Activated CD4-positive, alpha-beta T cell treated with anti-CD3 and anti-CD28 coated beads, Interleukin-2, amount 10 ng/mL, durations not matched to agents 24 days and 14 days (primary cell): ENCODE measurements around the gene NFATC2. TPM values are rescaled to one million over a fixed set of nuclear protein-coding genes. Genes with fewer than 3 reads are reported as not detected.

Source experiments
- DNase-seq: peaks from one replicate; pipeline ENCODE4 v3.0.0; 2022
- H3K27ac Mint-ChIP-seq: one replicate; pipeline ENCODE4 v1.8.0; 2022; ENCODE audit warnings: mild to moderate bottlenecking, mixed read lengths
- H3K27me3 Mint-ChIP-seq: one replicate; pipeline ENCODE4 v1.8.0; 2022; ENCODE audit warnings: mixed read lengths
- H3K36me3 Mint-ChIP-seq: one replicate; pipeline ENCODE4 v1.8.0; 2022; ENCODE audit warnings: low read depth, mild to moderate bottlenecking, mixed read lengths
- H3K4me1 Mint-ChIP-seq: one replicate; pipeline ENCODE4 v1.8.0; 2021; ENCODE audit warnings: mixed read lengths
- H3K4me3 Mint-ChIP-seq: one replicate; pipeline ENCODE4 v1.8.0; 2022; ENCODE audit warnings: mild to moderate bottlenecking, moderate library complexity, mixed read lengths
- H3K9me3 Mint-ChIP-seq: one replicate; pipeline ENCODE4 v1.8.0; 2021; ENCODE audit warnings: mixed read lengths
- intact Hi-C: fragments of 100-400 bp; cut with micrococcal nuclease; formaldehyde crosslinking; loops from one replicate; pipeline ENCODE4 v1.15.1; 2023
- total RNA-seq: library from RNA; stranded (reverse); gene quantifications from 2 replicates; pipeline ENCODE4 v1.2.3, GENCODE V29; 2022

The NFATC2 gene
- 65.0 and 66.4 TPM in 2 replicates for total RNA-seq

- Mint-ChIP-seq H3K4me1 (peaks cover 38% of the 10 kb centered on the region), H3K36me3 (peaks cover 31% of the 10 kb centered on the region), H3K27me3 (peaks cover 28% of the 10 kb centered on the region), H3K9me3 (peaks cover 11% of the 10 kb centered on the region), H3K4me3 (peak within 1 kb of the TSS; percentile 95), H3K27ac (peak within 1 kb of the TSS; percentile 100)
- intact Hi-C loops: loop anchor here (2.0 to 10.0 kb wide), 3 partner anchors 20 to 502 kb away; no protein-coding TSS in a partner anchor
- DNase-seq: peak; percentile 88
Observed at GRCh38 chr20:51542571-51543421, at the start of gene NFATC2. NFATC2 (minus strand) TSS chr20:51542719; CDS start chr20:51542499, 220 bp downstream.

DNA sequence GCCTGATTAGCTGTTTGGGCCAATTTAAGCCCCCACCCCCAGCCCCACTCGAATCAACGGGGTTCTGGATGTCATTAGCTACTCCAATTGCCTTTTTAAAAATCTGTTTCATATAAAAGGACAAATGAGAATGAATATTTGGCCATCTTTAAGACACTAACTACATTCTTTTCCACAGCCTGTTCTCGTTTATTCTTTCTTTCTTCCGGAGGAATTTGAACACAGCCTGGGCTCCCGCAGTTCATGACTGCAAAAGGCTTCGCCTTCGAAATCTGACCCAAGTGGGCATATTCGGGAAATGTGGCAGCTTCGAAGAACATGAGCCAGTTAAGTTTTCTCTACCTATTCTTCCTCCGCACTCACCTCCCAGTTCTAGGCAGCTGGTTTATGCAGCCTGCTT, 49.4 kb upstream of the NFATC2 start:
- Mint-ChIP-seq H3K4me1 (peaks cover 21% of the 10 kb centered on the region), H3K4me3 (no peak overlapping the region), H3K9me3 (no peaks in the 10 kb centered on the region), H3K36me3 (no peaks in the 10 kb centered on the region), H3K27ac (no peak overlapping the region), H3K27me3 (no peaks in the 10 kb centered on the region)
- no peak for DNase-seq
- intact Hi-C loops: no loop called here

GRCh38 chr20:51588762-51589161, 46.2 kb upstream of the NFATC2 start:
- Mint-ChIP-seq H3K4me1 (peaks cover 10% of the 10 kb centered on the region), H3K36me3 (no peaks in the 10 kb centered on the region), H3K27ac (no peak overlapping the region), H3K27me3 (no peaks in the 10 kb centered on the region), H3K9me3 (peaks cover 5% of the 10 kb centered on the region), H3K4me3 (no peak overlapping the region)
- intact Hi-C loops: no loop called here
- DNase-seq: no peak

DNA sequence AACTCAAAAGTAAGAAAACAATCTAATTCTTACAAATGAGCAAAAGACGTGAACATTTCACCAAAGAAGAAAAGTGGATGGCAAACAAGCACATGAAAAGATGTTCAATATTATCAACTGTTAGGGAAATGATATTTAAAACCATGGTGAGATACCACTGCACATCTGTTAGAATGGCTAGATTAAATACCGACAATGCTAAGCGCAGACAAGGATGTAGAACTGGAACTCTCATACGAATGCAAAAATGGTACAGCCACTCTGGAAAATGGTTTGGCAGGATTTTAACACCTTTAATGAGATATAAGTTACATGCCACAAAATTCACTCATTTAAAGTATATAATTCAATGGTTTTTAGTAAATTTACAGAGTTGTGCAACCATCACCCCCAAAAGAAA, 44.6 kb upstream of the NFATC2 start:
- peaks cover 5% of the 10 kb centered on the region for H3K9me3 Mint-ChIP-seq
- peaks cover 7% of the 10 kb centered on the region for H3K4me1 Mint-ChIP-seq
- no peak for DNase-seq
- no peaks in the 10 kb centered on the region for H3K36me3 Mint-ChIP-seq
- no peak overlapping the region for H3K4me3 Mint-ChIP-seq
- intact Hi-C loops: no loop called here
- H3K27me3 Mint-ChIP-seq: no peaks in the 10 kb centered on the region
- no peak overlapping the region for H3K27ac Mint-ChIP-seq

DNA sequence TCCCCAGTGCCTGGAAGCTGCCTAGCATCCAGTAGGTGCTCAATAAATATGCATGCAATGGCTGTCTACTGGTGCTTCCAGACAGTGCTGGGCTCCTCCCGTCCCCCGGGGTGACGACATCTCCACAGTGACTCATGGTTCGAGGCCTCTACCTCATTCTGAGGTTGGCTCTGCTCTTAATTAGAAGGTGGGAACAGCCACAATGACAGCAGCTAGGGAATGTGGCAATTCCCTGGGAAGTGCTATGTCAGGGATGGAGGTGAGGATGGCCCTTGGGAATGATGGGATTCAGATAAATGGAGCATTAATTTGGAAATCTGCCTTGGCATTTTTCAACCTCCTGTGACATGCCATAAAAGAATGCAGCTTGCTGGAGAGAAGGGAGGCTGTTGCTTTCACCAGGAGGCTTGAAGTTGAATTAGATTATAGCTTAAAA, 43.5 kb upstream of the NFATC2 start:
- H3K9me3 Mint-ChIP-seq: peaks cover 5% of the 10 kb centered on the region
- peaks cover 4% of the 10 kb centered on the region for H3K27me3 Mint-ChIP-seq
- DNase-seq: no peak
- no peak overlapping the region for H3K27ac Mint-ChIP-seq
- intact Hi-C loops: no loop called here
- no peaks in the 10 kb centered on the region for H3K36me3 Mint-ChIP-seq
- H3K4me1 Mint-ChIP-seq: peaks cover 7% of the 10 kb centered on the region
- no peak overlapping the region for H3K4me3 Mint-ChIP-seq

GRCh38 chr20:51585148-51585547, 42.6 kb upstream of the NFATC2 start:
- peaks cover 7% of the 10 kb centered on the region for H3K4me1 Mint-ChIP-seq
- DNase-seq: no peak
- peaks cover 8% of the 10 kb centered on the region for H3K27me3 Mint-ChIP-seq
- intact Hi-C loops: no loop called here
- peak overlapping the region; percentile 38 for H3K27ac Mint-ChIP-seq
- H3K9me3 Mint-ChIP-seq: peaks cover 5% of the 10 kb centered on the region
- no peak overlapping the region for H3K4me3 Mint-ChIP-seq
- H3K36me3 Mint-ChIP-seq: no peaks in the 10 kb centered on the region

DNA sequence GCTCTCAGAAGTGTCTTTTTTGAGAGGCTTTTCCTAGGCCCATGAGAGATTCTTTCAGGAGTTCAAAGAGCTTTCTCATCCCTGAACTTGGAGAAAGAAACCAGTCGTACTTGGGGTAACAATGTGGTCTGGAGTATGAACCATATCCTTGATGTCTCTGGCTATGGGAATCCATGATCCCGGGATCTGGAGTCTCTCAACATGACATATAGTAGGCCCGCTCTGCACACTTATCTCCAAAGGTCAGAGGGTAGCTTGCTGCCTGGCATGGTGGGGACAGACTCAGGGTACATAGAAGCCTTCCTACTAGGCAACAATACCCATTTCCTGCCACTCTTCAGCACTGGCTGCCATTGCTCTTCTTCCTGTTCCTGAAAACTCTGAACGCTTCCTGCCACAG, 42.2 kb upstream of the NFATC2 start:
- intact Hi-C loops: no loop called here
- Mint-ChIP-seq H3K4me1 (peaks cover 7% of the 10 kb centered on the region), H3K36me3 (no peaks in the 10 kb centered on the region), H3K27ac (no peak overlapping the region), H3K9me3 (peaks cover 5% of the 10 kb centered on the region), H3K27me3 (peaks cover 8% of the 10 kb centered on the region), H3K4me3 (no peak overlapping the region)
- no peak for DNase-seq

- peaks cover 7% of the 10 kb centered on the region for H3K4me1 Mint-ChIP-seq
- intact Hi-C loops: no loop called here
- peaks cover 5% of the 10 kb centered on the region for H3K9me3 Mint-ChIP-seq
- DNase-seq: no peak
- no peaks in the 10 kb centered on the region for H3K36me3 Mint-ChIP-seq
- no peak overlapping the region for H3K4me3 Mint-ChIP-seq
- no peak overlapping the region for H3K27ac Mint-ChIP-seq
- peaks cover 8% of the 10 kb centered on the region for H3K27me3 Mint-ChIP-seq
Observed at GRCh38 chr20:51584116-51584515, 41.6 kb upstream of the NFATC2 start.

GRCh38 chr20:51583499-51583898, 41.0 kb upstream of the NFATC2 start:
- no peak overlapping the region for H3K4me3 Mint-ChIP-seq
- H3K27me3 Mint-ChIP-seq: peaks cover 8% of the 10 kb centered on the region
- peaks cover 7% of the 10 kb centered on the region for H3K4me1 Mint-ChIP-seq
- H3K9me3 Mint-ChIP-seq: peaks cover 5% of the 10 kb centered on the region
- intact Hi-C loops: no loop called here
- H3K27ac Mint-ChIP-seq: no peak overlapping the region
- DNase-seq: no peak
- H3K36me3 Mint-ChIP-seq: no peaks in the 10 kb centered on the region

- peaks cover 5% of the 10 kb centered on the region for H3K9me3 Mint-ChIP-seq
- peaks cover 7% of the 10 kb centered on the region for H3K4me1 Mint-ChIP-seq
- intact Hi-C loops: no loop called here
- H3K27me3 Mint-ChIP-seq: peaks cover 8% of the 10 kb centered on the region
- DNase-seq: no peak
- no peak overlapping the region for H3K4me3 Mint-ChIP-seq
- no peak overlapping the region for H3K27ac Mint-ChIP-seq
- no peaks in the 10 kb centered on the region for H3K36me3 Mint-ChIP-seq
Observed at GRCh38 chr20:51583073-51583472, 40.6 kb upstream of the NFATC2 start.

- Mint-ChIP-seq H3K4me1 (peaks cover 7% of the 10 kb centered on the region), H3K27ac (no peak overlapping the region), H3K27me3 (peaks cover 10% of the 10 kb centered on the region), H3K9me3 (peaks cover 5% of the 10 kb centered on the region), H3K36me3 (no peaks in the 10 kb centered on the region), H3K4me3 (no peak overlapping the region)
- no peak for DNase-seq
- intact Hi-C loops: no loop called here
Observed at GRCh38 chr20:51581571-51581970, 39.1 kb upstream of the NFATC2 start.

DNA sequence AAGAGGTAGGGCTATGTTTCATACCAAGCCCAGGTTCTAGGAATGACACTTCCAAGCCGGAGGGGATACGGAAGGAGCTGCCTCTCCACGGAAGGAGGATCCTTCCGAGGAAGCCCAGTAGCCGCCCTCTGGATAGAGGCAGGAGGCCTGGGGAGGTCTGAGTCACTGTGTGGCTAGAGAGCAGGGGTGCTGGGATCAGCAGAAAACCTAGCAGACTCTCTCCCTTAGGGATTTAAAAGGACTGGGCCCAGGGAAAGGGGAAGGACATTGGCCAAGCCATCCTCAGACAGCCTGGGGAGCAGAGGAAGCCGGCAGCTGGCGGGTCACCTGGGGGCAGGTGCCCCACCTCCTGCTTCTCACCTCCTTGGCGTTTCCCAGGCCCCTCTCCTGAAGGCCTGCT, 36.6 kb upstream of the NFATC2 start:
- Mint-ChIP-seq H3K27ac (no peak overlapping the region), H3K4me1 (peaks cover 3% of the 10 kb centered on the region), H3K9me3 (peaks cover 5% of the 10 kb centered on the region), H3K36me3 (no peaks in the 10 kb centered on the region), H3K4me3 (no peak overlapping the region), H3K27me3 (peaks cover 10% of the 10 kb centered on the region)
- DNase-seq: no peak
- intact Hi-C loops: no loop called here

DNA sequence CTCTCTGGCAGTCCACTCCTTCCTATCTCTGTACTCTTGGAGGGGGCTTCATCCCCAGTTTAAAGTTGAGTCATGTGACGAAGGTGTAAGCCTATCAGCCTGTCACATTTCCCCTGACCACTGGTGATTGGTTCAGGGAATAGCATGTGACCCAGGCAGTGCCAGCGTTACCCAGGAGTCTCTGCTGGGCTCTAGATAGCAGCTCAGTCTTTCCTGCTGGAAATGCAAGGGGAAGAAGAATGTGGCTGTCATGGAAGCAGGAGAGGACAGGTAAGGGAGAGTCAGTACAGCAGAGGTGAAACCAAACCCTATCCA, 35.6 kb upstream of the NFATC2 start:
- peaks cover 5% of the 10 kb centered on the region for H3K9me3 Mint-ChIP-seq
- no peak overlapping the region for H3K27ac Mint-ChIP-seq
- intact Hi-C loops: no loop called here
- no peak for DNase-seq
- H3K4me3 Mint-ChIP-seq: no peak overlapping the region
- no peaks in the 10 kb centered on the region for H3K36me3 Mint-ChIP-seq
- H3K4me1 Mint-ChIP-seq: peaks cover 3% of the 10 kb centered on the region
- peaks cover 10% of the 10 kb centered on the region for H3K27me3 Mint-ChIP-seq

GRCh38 chr20:51577432-51578144, 35.1 kb upstream of the NFATC2 start:
- Mint-ChIP-seq H3K36me3 (no peaks in the 10 kb centered on the region), H3K27me3 (peaks cover 10% of the 10 kb centered on the region), H3K27ac (no peak overlapping the region), H3K4me3 (no peak overlapping the region), H3K4me1 (peaks cover 3% of the 10 kb centered on the region), H3K9me3 (peaks cover 5% of the 10 kb centered on the region)
- DNase-seq: no peak
- intact Hi-C loops: no loop called here
